GM12891 (cell line): ENCODE measurements around the gene RUNX1.
A peak's percentile ranks its signal among the peaks of the same experiment; 100 is the strongest.

Source experiments
- DNase-seq: peaks from one replicate; pipeline ENCODE4 v3.0.0; 2011; ENCODE audit warnings: low spot score; ENCODE audit not compliant: insufficient read length
- FAIRE-seq: peaks from 2 replicates; lab custom pipeline; 2011; peaks lifted over from hg19 to GRCh38; lab: Jason Lieb, UNC
- PAX5 ChIP-seq: IDR thresholded peaks from 2 replicates; pipeline ENCODE4 v1.6.1; 2011; ENCODE audit warnings: low read length, moderate library complexity, mild to moderate bottlenecking; ENCODE audit not compliant: insufficient read depth, severe bottlenecking
- POLR2A ChIP-seq: IDR thresholded peaks from 2 replicates; pipeline ENCODE4 v1.6.1; 2011; ENCODE audit warnings: low read depth, low read length, control low read depth
- POLR2AphosphoS5 ChIP-seq: IDR thresholded peaks from 2 replicates; pipeline ENCODE4 v1.6.1; 2011; ENCODE audit warnings: low read depth, low read length, control low read depth
- POU2F2 ChIP-seq: IDR thresholded peaks from 2 replicates; pipeline ENCODE4 v1.6.1; 2011; ENCODE audit warnings: low read depth, mild to moderate bottlenecking, control low read depth, low read length, moderate library complexity
- SPI1 ChIP-seq: IDR thresholded peaks from 2 replicates; pipeline ENCODE4 v1.6.1; 2011; ENCODE audit warnings: low read depth, low read length, control low read depth
- TAF1 ChIP-seq: IDR thresholded peaks from 2 replicates; pipeline ENCODE4 v1.6.1; 2011; ENCODE audit warnings: low read depth, low read length, control low read depth

The RUNX1 gene

DNA sequence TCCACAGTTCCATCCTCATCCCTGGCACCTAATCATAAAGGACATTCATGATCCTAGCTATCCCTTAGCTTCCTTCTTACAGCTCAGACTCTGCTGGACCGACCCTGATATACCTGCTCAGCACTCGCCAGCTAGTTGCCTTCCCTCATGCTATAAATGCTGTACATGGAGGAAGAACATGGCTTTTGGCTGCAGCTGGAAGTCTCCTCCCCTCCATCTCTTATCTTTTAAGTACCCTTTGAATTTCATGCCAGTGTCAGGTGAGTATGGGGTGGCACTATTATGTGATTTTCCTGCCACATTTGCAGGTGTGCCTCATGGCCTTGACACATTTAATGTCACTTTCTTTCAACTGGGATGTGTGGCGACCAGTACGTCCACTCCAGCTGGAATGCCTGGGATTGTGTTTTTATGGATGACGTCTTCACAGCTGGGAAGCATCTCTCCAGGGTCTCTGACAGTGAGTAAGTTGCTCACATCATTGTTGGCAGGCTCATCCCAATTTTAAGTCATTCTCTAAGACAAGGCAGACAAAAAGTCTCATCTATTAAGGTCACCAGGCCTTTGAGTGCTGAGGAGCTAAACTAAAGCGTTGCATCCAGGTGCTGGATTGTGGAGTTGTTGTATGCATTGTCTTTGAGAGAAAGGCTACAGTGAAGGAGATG lies 43.4 kb downstream of the RUNX1 start:
- no peak for DNase-seq
- no peak for FAIRE-seq
- no peak for TF ChIP-seq POU2F2
- no peak for TF ChIP-seq SPI1
- no peak for TF ChIP-seq TAF1
- TF ChIP-seq POLR2A, result no peak
- no peak for TF ChIP-seq POLR2AphosphoS5
- no peak for TF ChIP-seq PAX5

DNA sequence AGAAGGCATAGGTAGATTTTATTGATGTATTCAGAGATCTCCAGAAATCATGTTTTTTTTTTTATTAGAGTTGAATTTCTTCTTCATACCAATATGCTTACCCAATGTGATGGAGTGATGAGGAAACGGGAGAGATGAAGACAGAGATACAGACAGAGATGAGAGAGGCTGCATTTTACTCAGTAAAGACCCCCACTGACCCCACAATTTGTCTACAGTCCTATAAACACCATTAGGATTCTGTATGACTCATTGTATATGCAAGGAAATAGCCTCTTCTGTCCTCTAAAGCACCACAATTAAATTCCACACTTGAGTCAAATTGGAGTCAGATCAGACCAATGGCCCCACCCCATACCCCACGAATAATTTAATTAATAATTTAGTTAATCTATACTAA lies 44.0 kb downstream of the RUNX1 start:
- DNase-seq (no peak), FAIRE-seq (no peak)
- TF ChIP-seq POLR2A, result no peak
- TF ChIP-seq SPI1, result no peak
- no peak for TF ChIP-seq TAF1
- TF ChIP-seq PAX5, result no peak
- no peak for TF ChIP-seq POU2F2
- no peak for TF ChIP-seq POLR2AphosphoS5

GRCh38 chr21:35004314-35004713 lies 44.8 kb downstream of the RUNX1 start:
- no peak for FAIRE-seq
- TF ChIP-seq TAF1, result no peak
- TF ChIP-seq PAX5, result no peak
- TF ChIP-seq POU2F2, result no peak
- no peak for TF ChIP-seq POLR2A
- TF ChIP-seq SPI1, result no peak
- TF ChIP-seq POLR2AphosphoS5, result no peak
- no peak for DNase-seq

GRCh38 chr21:35002879-35003722 lies 46.0 kb downstream of the RUNX1 start:
- DNase-seq, result no peak
- TF ChIP-seq SPI1 (no peak), POLR2AphosphoS5 (no peak)
- peak; percentile 50 for FAIRE-seq

DNA sequence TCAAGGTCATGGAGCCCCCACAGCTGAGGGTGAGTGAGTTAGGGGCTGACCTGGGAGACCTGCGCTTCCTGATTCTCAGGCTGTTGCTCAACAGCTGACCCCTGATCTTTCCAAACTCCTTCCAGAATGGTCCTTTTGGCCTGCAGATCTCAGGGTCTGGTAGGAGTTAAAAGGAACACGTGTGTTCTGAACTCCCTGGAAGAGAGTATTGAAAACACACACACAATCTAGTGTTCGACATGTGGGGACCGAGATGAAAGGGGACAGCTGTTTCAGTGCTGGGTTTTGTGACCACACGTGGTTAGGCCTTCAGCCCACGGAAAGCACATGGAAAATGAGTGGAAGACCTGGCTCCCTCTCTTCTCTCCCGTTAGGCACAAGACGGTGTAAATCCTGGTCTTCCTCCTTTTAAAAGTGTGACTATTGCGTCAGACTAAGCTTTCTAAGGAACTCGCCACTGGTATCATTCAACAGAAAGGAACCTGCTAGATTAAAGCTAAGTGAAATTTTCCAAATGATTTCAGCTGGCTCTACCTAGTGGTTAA lies 49.6 kb downstream of the RUNX1 start:
- no peak for FAIRE-seq
- DNase-seq, result no peak
- TF ChIP-seq TAF1 (no peak), PAX5 (no peak), POU2F2 (no peak), POLR2A (no peak), POLR2AphosphoS5 (no peak), SPI1 (no peak)

GRCh38 chr21:34998176-34998575 lies 50.9 kb downstream of the RUNX1 start:
- no peak for FAIRE-seq
- no peak for DNase-seq

GRCh38 chr21:34997294-34997693 lies 51.8 kb downstream of the RUNX1 start:
- no peak for FAIRE-seq

More at GRCh38 chr21:34998176-34998575, 50.9 kb downstream of the RUNX1 start:
- no peak for TF ChIP-seq TAF1
- no peak for TF ChIP-seq POU2F2
- TF ChIP-seq POLR2AphosphoS5, result no peak
- no peak for TF ChIP-seq PAX5
- no peak for TF ChIP-seq SPI1
- no peak for TF ChIP-seq POLR2A

GRCh38 chr21:34996304-34997101 lies 52.6 kb downstream of the RUNX1 start:
- FAIRE-seq, result no peak
- DNase-seq, result no peak
- no peak for TF ChIP-seq POU2F2
- no peak for TF ChIP-seq PAX5
- TF ChIP-seq TAF1, result no peak
- no peak for TF ChIP-seq SPI1
- TF ChIP-seq POLR2AphosphoS5, result no peak
- TF ChIP-seq POLR2A, result no peak

More at GRCh38 chr21:34997294-34997693, 51.8 kb downstream of the RUNX1 start:
- TF ChIP-seq POLR2AphosphoS5 (no peak), POLR2A (no peak), TAF1 (no peak), PAX5 (no peak), SPI1 (no peak), POU2F2 (no peak)
- DNase-seq, result no peak

- DNase-seq (no peak), FAIRE-seq (no peak)
- TF ChIP-seq POLR2AphosphoS5, result no peak
- no peak for TF ChIP-seq TAF1
- TF ChIP-seq SPI1, result no peak
- TF ChIP-seq POLR2A, result no peak
- TF ChIP-seq POU2F2, result no peak
- no peak for TF ChIP-seq PAX5
Measured at GRCh38 chr21:34995979-34996303, 53.2 kb downstream of the RUNX1 start.
